ENCODE measurements around the gene PSMG2.

- TF ChIP-seq CTCF (IDR thresholded peaks at IDR 0.05) (no peak), ZFX (IDR thresholded peaks at IDR 0.05; ENCODE audit: borderline replicate concordance) (no peak)
These were observed 8.8 kb upstream of the PSMG2 start for GRCh38 chr18:12694032-12694431.

Data from 22Rv1 (cell line).